Measurements from ENCODE around the gene TSSK3. TPM values are rescaled to one million over a fixed set of nuclear protein-coding genes. Genes with fewer than 3 reads are reported as not detected.
A peak's percentile ranks its signal among the peaks of the same experiment; 100 is the strongest.

Gene TSSK3
- total and polyA plus RNA-seq, 2 of the 8 experiments (the other 6 are each of a cell fraction or from before 2014, with no cell fraction given): 1.2 TPM

DNA sequence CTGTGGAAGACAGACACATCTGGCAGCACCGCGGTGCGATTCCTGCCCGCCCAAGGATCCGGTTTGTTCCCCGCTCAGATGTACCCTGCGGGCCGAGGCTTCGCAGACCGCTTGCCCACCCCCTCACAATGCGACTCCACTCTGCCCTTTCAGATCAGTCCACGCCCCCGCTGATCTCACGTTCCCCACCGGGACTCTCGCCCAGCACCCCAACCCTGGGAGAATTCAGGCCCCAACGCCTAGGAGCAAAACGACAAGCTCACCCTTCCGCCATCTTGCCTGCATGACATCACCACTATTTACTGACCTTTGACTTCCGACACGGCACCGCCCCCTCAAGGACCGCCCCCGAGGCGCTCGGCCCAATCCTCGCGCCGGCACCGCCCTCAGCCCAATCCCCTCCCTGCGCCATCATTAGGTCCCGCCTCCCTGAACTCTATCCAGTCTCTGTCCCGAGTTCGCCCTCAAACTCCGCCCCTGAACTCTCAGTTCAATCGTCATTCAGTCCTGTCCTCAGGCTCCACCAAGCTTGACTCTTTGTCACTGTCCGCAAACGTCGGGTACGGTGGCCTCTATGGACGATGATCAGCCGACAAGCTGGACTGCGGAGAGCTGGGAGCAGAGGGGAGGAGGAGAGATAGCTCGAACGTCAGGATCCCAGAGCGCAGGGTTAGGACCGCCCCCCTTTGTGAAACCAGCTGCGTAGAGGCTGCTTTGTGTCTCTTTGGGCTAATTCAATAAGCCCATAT lies 32.0 kb downstream of the TSSK3 start, which contains the start of gene BSDC1 (continued):
- TF ChIP-seq POU5F1 (IDR thresholded peaks at IDR 0.05; ENCODE audit: low read depth, low read length): no peak
- peak in 1 of 2 experiments; percentile 85; a peak in 1 of 4 replicates for TF ChIP-seq HDAC2 (IDR thresholded peaks at IDR 0.05; ENCODE audit: borderline replicate concordance in 1 of 2, low read depth in 2 of 2, low read length in 2 of 2)
- TF ChIP-seq KDM1A (IDR thresholded peaks at IDR 0.05; ENCODE audit: borderline replicate concordance, low read length): no peak
- no peak for TF ChIP-seq RFX5 (IDR thresholded peaks at IDR 0.05; ENCODE audit: borderline replicate concordance, low read depth, low read length)
- no peak for TF ChIP-seq RNF2 (IDR thresholded peaks at IDR 0.05; ENCODE audit: borderline replicate concordance, low read depth, low read length, missing control alignments, poor library complexity, severe bottlenecking)
- no peak for TF ChIP-seq CHD7 (IDR thresholded peaks at IDR 0.05; ENCODE audit: insufficient replicate concordance, low read length)
- TF ChIP-seq TAF7 (optimal IDR thresholded peaks at IDR 0.05; ENCODE audit: borderline replicate concordance, low read depth, low read length): peak; percentile 80
- TF ChIP-seq YY1 (IDR thresholded peaks at IDR 0.05; ENCODE audit: low read depth, low read length): peak; percentile 95
- TF ChIP-seq EZH2 (IDR thresholded peaks at IDR 0.05; ENCODE audit: low read depth, low read length, severe bottlenecking): no peak

Data from H1 (cell line).